GM18499 (cell line): Measurements from ENCODE around the gene USP36.

Source experiments
- ATAC-seq: cut with Tn5 transposase; IDR thresholded peaks from one replicate; pipeline ENCODE4 v1.9.1; 2021; ENCODE audit warnings: moderate number of reproducible peaks; ENCODE audit not compliant: insufficient read depth, unreplicated experiment

The USP36 gene

GRCh38 chr17:78748730-78749317 is 91.8 kb downstream of the USP36 start:
- no peak for ATAC-seq

GRCh38 chr17:78748048-78748729 is 92.4 kb downstream of the USP36 start:
- no peak for ATAC-seq

- no peak for ATAC-seq
Observed at GRCh38 chr17:78747488-78747887, 93.1 kb downstream of the USP36 start.

GRCh38 chr17:78746949-78747269 is 93.7 kb downstream of the USP36 start:
- ATAC-seq, result no peak

- no peak for ATAC-seq
Observed at GRCh38 chr17:78746263-78746948, 94.2 kb downstream of the USP36 start.
